Iris pigment epithelial cell (primary cell): ENCODE data around the gene RNF227.

Experiments used
- DNase-seq: peaks from one replicate; pipeline ENCODE4 v3.0.0-alpha.2; 2011; ENCODE audit warnings: low read depth

Gene RNF227

GRCh38 chr17:7930841-7931631 lies 14.9 kb upstream of the RNF227 start:
- DNase-seq: peak; percentile 11

- DNase-seq: peak; percentile 86
Observed at GRCh38 chr17:7929158-7930023, 13.3 kb upstream of the RNF227 start, which contains the start of gene KCNAB3. Gene KCNAB3, minus strand, starts transcription at chr17:7929856. Its CDS starts 421 bp downstream, at chr17:7929435.

- no peak for DNase-seq
Observed at GRCh38 chr17:7927596-7927995, 11.5 kb upstream of the RNF227 start.

- DNase-seq: peak; percentile 82
Observed at GRCh38 chr17:7922845-7923628, 6.9 kb upstream of the RNF227 start.

GRCh38 chr17:7922269-7922844 lies 6.3 kb upstream of the RNF227 start:
- DNase-seq: no peak

GRCh38 chr17:7916808-7917207 lies 719 bp upstream of the RNF227 start:
- DNase-seq: peak; percentile 65

GRCh38 chr17:7916385-7916682 lies 245 bp upstream of the RNF227 start:
- no peak for DNase-seq

- DNase-seq: peak; percentile 51
Observed at GRCh38 chr17:7915179-7915610, 894 bp downstream of the RNF227 start.

- peak; percentile 78 for DNase-seq
Observed at GRCh38 chr17:7912927-7913524, 3.1 kb downstream of the RNF227 start.

GRCh38 chr17:7911116-7911515 lies 5.0 kb downstream of the RNF227 start:
- no peak for DNase-seq

- DNase-seq: no peak
Observed at GRCh38 chr17:7910711-7911110, 5.4 kb downstream of the RNF227 start.

GRCh38 chr17:7910281-7910680 lies 5.8 kb downstream of the RNF227 start:
- no peak for DNase-seq

- DNase-seq: no peak
Observed at GRCh38 chr17:7909089-7909488, 7.0 kb downstream of the RNF227 start.

- no peak for DNase-seq
Observed at GRCh38 chr17:7903154-7904103, 12.7 kb downstream of the RNF227 start.

GRCh38 chr17:7897773-7898172 lies 18.3 kb downstream of the RNF227 start:
- peak; percentile 75 for DNase-seq

- no peak for DNase-seq
Observed at GRCh38 chr17:7897090-7897489, 19.0 kb downstream of the RNF227 start.

GRCh38 chr17:7894866-7895265 lies 21.2 kb downstream of the RNF227 start:
- no peak for DNase-seq

- no peak for DNase-seq
Observed at GRCh38 chr17:7894226-7894625, 21.9 kb downstream of the RNF227 start.

GRCh38 chr17:7893187-7893880 lies 22.8 kb downstream of the RNF227 start:
- DNase-seq: no peak
